Measurements from ENCODE around the gene CYBRD1. TPM values are rescaled to one million over a fixed set of nuclear protein-coding genes. Genes with fewer than 3 reads are reported as not detected.

CYBRD1 gene
- total and polyA plus RNA-seq, 7 donors = 12.3 to 47.3 (median 15.2) TPM

GRCh38 chr2:171551836-171552235 lies 29.6 kb downstream of the CYBRD1 start:
- no peak for DNase-seq
- H3K36me3 ChIP-seq (ENCODE audit: insufficient read depth in 1 of 2, low read depth in 1 of 2) = peaks cover 0 to 13% of the 10 kb centered on the region in 2 donors

GRCh38 chr2:171553236-171553635 lies 31.0 kb downstream of the CYBRD1 start:
- DNase-seq (no peak), ATAC-seq (no peak)
- intact Hi-C loops (cut with DNase I) = no loop called here
- no peaks in the 10 kb centered on the region for H3K4me1 ChIP-seq
- H3K4me3 ChIP-seq = no peak overlapping the region
- H3K27ac ChIP-seq = no peak overlapping the region
- 96 to 97% (median 96%) methylated on average over 2 of the region's 2 CpGs for WGBS, 3 donors
- H3K36me3 ChIP-seq (ENCODE audit: insufficient read depth in 1 of 2, low read depth in 1 of 2) = peaks cover 0 to 13% of the 10 kb centered on the region in 2 donors
- TF ChIP-seq, protein P1, sequence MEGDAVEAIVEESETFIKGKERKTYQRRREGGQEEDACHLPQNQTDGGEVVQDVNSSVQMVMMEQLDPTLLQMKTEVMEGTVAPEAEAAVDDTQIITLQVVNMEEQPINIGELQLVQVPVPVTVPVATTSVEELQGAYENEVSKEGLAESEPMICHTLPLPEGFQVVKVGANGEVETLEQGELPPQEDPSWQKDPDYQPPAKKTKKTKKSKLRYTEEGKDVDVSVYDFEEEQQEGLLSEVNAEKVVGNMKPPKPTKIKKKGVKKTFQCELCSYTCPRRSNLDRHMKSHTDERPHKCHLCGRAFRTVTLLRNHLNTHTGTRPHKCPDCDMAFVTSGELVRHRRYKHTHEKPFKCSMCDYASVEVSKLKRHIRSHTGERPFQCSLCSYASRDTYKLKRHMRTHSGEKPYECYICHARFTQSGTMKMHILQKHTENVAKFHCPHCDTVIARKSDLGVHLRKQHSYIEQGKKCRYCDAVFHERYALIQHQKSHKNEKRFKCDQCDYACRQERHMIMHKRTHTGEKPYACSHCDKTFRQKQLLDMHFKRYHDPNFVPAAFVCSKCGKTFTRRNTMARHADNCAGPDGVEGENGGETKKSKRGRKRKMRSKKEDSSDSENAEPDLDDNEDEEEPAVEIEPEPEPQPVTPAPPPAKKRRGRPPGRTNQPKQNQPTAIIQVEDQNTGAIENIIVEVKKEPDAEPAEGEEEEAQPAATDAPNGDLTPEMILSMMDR (IDR thresholded peaks at IDR 0.05) = no peak
- no peaks in the 10 kb centered on the region for H3K9me3 ChIP-seq
- H3K27me3 ChIP-seq (ENCODE audit: insufficient read depth in 3 of 3, low read length in 2 of 3) = no peaks in the 10 kb centered on the region

More at GRCh38 chr2:171551836-171552235, 29.6 kb downstream of the CYBRD1 start:
- ATAC-seq = no peak
- intact Hi-C loops (cut with DNase I) = no loop called here
- Histone ChIP-seq H3K27ac (no peak overlapping the region), H3K4me1 (no peaks in the 10 kb centered on the region), H3K4me3 (no peak overlapping the region), H3K27me3 (ENCODE audit: insufficient read depth in 3 of 3, low read length in 2 of 3) (no peaks in the 10 kb centered on the region), H3K9me3 (no peaks in the 10 kb centered on the region)
- TF ChIP-seq, protein P1 (IDR thresholded peaks at IDR 0.05) = no peak

DNA sequence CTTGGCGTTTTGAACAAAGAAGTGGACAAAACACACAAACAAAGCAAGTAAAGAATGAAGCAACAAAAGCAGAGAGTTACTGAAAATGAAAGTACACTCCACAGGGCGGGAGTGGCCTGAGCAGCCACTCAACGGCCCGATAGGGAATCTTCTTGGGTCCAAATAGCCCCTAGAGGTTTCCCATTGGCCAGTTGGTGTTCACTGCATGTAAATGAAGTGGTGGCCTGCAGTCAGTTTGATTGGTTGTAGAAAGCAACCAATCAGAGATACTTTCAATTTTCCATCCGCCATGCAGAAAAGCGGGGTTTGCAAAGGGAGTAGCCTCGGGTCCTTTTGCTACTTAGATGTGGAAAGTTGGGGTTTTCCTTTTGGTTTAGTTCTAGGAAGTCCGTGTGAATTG lies 31.6 kb downstream of the CYBRD1 start:
- Histone ChIP-seq H3K27me3 (ENCODE audit: insufficient read depth in 3 of 3, low read length in 2 of 3) (no peaks in the 10 kb centered on the region), H3K36me3 (ENCODE audit: insufficient read depth in 1 of 2, low read depth in 1 of 2) (peaks cover 0 to 13% of the 10 kb centered on the region in 2 donors), H3K4me1 (no peaks in the 10 kb centered on the region), H3K27ac (no peak overlapping the region), H3K9me3 (no peaks in the 10 kb centered on the region), H3K4me3 (no peak overlapping the region)
- ATAC-seq (no peak), DNase-seq (no peak)
- 88 to 91% (median 90%) methylated on average over 8 of the region's 8 CpGs for WGBS, 3 donors
- TF ChIP-seq, protein P1 (IDR thresholded peaks at IDR 0.05) = no peak
- intact Hi-C loops (cut with DNase I) = no loop called here

DNA sequence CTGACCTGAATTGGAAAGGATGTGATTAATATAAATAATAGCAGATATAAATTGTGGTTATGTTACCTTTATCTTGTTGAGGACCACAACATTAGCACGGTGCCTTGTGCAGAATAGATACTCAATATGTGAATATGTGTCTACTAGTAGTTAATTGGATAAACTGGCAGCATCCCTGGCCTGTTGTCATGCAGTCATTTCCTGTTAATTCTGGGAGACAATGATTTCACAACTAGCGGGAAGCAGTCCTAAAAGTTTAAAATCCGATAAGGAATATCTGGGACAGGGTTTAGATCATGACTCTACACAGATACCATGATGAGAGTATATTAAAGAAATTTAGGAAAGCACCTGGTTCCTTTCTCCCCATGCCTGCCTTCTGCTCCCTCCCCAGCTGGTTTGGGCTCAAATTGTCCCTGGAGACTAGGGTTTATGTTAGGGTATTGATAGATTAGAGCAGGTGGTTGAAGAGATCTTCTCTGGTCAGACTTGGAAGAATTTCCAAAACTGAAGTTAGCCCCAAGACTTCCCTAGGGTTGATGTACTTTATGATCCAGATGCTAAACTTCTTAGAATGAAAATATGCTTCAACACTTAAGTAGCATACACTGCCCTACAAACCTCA lies 32.8 kb downstream of the CYBRD1 start:
- Histone ChIP-seq H3K4me3 (no peak overlapping the region), H3K27ac (no peak overlapping the region)
- ATAC-seq = no peak

More for the DNA sequence above, 32.8 kb downstream of the CYBRD1 start:
- Histone ChIP-seq H3K9me3 (no peaks in the 10 kb centered on the region), H3K4me1 (no peaks in the 10 kb centered on the region), H3K36me3 (ENCODE audit: insufficient read depth in 1 of 2, low read depth in 1 of 2) (peaks cover 0 to 13% of the 10 kb centered on the region in 2 donors), H3K27me3 (ENCODE audit: insufficient read depth in 3 of 3, low read length in 2 of 3) (no peaks in the 10 kb centered on the region)
- TF ChIP-seq, protein P1 (IDR thresholded peaks at IDR 0.05) = no peak
- WGBS, 3 donors = 46 to 56% (median 49%) methylated on average over 3 of the region's 3 CpGs
- no peak for DNase-seq
- intact Hi-C loops (cut with DNase I) = no loop called here

All from psoas muscle (tissue), 8 donors.